ENCODE data around the gene HK2. TPM values are rescaled to one million over a fixed set of nuclear protein-coding genes. Genes with fewer than 3 reads are reported as not detected.

The HK2 gene
- total and polyA plus RNA-seq, 2 donors (not counting 3 experiments of a cell fraction or from before 2014, with no cell fraction given): 3.4 to 13.0 TPM

- Histone ChIP-seq H3K9ac (replicated peaks; ENCODE audit: extremely low read depth, insufficient read depth, low read length) (no peak overlapping the region), H3K9me1 (replicated peaks; ENCODE audit: control insufficient read depth, extremely low read depth, insufficient read depth, low read length) (no peaks in the 10 kb centered on the region), H3K9me3 (replicated peaks; ENCODE audit: control insufficient read depth, insufficient read depth, low read length) (no peaks in the 10 kb centered on the region), H2AFZ (ENCODE audit: low read depth, low read length) (no peak overlapping the region), H3K4me3 (replicated peaks in 1 of 3; ENCODE audit: insufficient read depth in 1 of 3, low read depth in 1 of 3, low read length in 3 of 3) (no peak overlapping the region), H3K79me2 (ENCODE audit: control insufficient read depth, insufficient read depth, low read length) (no peaks in the 10 kb centered on the region), H3K36me3 (ENCODE audit: control insufficient read depth in 2 of 2, extremely low read depth in 1 of 2, insufficient read depth in 2 of 2, low read length in 2 of 2) (no peaks in the 10 kb centered on the region), H3K27me3 (ENCODE audit: control insufficient read depth in 2 of 2, insufficient read depth in 2 of 2, low read length in 2 of 2) (no peaks in the 10 kb centered on the region), H3K4me2 (ENCODE audit: insufficient read depth, low read length) (no peak overlapping the region), H3K4me1 (ENCODE audit: control insufficient read depth, extremely low read depth, insufficient read depth, low read length) (no peaks in the 10 kb centered on the region), H3K27ac (ENCODE audit: insufficient read depth, low read depth, low read length) (no peak overlapping the region), H4K20me1 (replicated peaks; ENCODE audit: control insufficient read depth, extremely low read depth, insufficient read depth, low read length) (no peaks in the 10 kb centered on the region)
- no TSS peak for BruUV-seq (replicated peaks)
- TF ChIP-seq EZH2 (IDR thresholded peaks at IDR 0.05; ENCODE audit: borderline replicate concordance, low read depth, low read length, severe bottlenecking) (no peak), CTCF (IDR thresholded peaks at IDR 0.05; ENCODE audit: extremely low read depth in 1 of 2, insufficient read depth in 1 of 2, low read depth in 1 of 2, low read length in 2 of 2) (no peak), POLR2A (IDR thresholded peaks at IDR 0.05; ENCODE audit: low read depth, low read length) (no peak)
- POLR2A ChIA-PET: no interaction called here
- dilution Hi-C loops (cut with MboI; ENCODE audit: extremely low pct_ligation_motif_present, low sequenced_read_pairs) (no loop called here), intact Hi-C loops (cut with micrococcal nuclease) (loop anchor here (2.0 to 10.0 kb wide), 3 partner anchors 147 to 707 kb away; no protein-coding TSS in a partner anchor)
- CTCF ChIA-PET: interaction anchor here (0.7 to 2.9 kb wide), 9 partner anchors 13 to 710 kb away, joined by 3 to 22 read pairs (median 6); no protein-coding TSS in a partner anchor
- DNase-seq (ENCODE audit: low read depth, low spot score): no peak
- no peak for FAIRE-seq
Measured at GRCh38 chr2:74917702-74918619, 84.0 kb downstream of the HK2 start.

DNA sequence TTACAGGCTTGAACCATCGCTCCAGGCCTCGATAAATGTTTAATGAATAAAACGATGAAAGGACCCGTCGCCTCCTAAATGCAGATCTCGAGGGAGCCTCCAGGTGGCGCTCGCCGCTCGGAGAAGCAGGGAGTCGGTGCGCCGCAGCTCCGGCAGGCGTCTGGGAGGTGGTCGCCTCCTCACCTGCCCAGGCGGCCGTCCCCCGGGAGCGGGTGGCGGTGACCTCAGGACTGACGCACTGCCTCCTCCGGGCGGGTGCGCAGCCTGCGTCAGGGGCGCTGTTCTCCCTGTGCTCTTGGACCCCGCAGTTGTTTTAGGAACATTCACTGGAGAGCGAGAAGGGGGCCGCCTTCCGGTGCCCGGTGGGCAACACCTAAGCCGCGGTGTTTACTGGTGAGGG lies 85.9 kb downstream of the HK2 start:
- H3K36me3 ChIP-seq (ENCODE audit: control insufficient read depth in 2 of 2, extremely low read depth in 1 of 2, insufficient read depth in 2 of 2, low read length in 2 of 2): no peaks in the 10 kb centered on the region
- H4K20me1 ChIP-seq (replicated peaks; ENCODE audit: control insufficient read depth, extremely low read depth, insufficient read depth, low read length): no peaks in the 10 kb centered on the region
- POLR2A ChIA-PET: no interaction called here
- peak overlapping the region; percentile 29 for H2AFZ ChIP-seq (ENCODE audit: low read depth, low read length)
- H3K27ac ChIP-seq (ENCODE audit: insufficient read depth, low read depth, low read length): no peak overlapping the region
- no TSS peak for BruUV-seq (replicated peaks)
- TF ChIP-seq CTCF (IDR thresholded peaks at IDR 0.05; ENCODE audit: extremely low read depth in 1 of 2, insufficient read depth in 1 of 2, low read depth in 1 of 2, low read length in 2 of 2) (peak; percentile 84 to 93), JUN (IDR thresholded peaks at IDR 0.05; ENCODE audit: borderline replicate concordance, insufficient read depth, insufficient read length, low read depth) (no peak)
- intact Hi-C loops (cut with micrococcal nuclease) (loop anchor here (1.0 to 10.0 kb wide), 5 partner anchors 133 to 705 kb away; no protein-coding TSS in a partner anchor), dilution Hi-C loops (cut with MboI; ENCODE audit: extremely low pct_ligation_motif_present, low sequenced_read_pairs) (no loop called here)
- H3K9me3 ChIP-seq (replicated peaks; ENCODE audit: control insufficient read depth, insufficient read depth, low read length): no peaks in the 10 kb centered on the region
- no peak overlapping the region for H3K9ac ChIP-seq (replicated peaks; ENCODE audit: extremely low read depth, insufficient read depth, low read length)
- no peaks in the 10 kb centered on the region for H3K4me1 ChIP-seq (ENCODE audit: control insufficient read depth, extremely low read depth, insufficient read depth, low read length)
- peak; percentile 66 for FAIRE-seq
- H3K79me2 ChIP-seq (ENCODE audit: control insufficient read depth, insufficient read depth, low read length): no peaks in the 10 kb centered on the region
- H3K4me2 ChIP-seq (ENCODE audit: insufficient read depth, low read length): peak overlapping the region; percentile 9
- CTCF ChIA-PET: interaction anchor here (1.0 to 2.9 kb wide), 14 partner anchors 11 to 708 kb away, joined by 3 to 22 read pairs (median 6); partner anchors contain the start of gene SEMA4F
- peak overlapping the region in 1 of 3 experiments; percentile 33 for H3K4me3 ChIP-seq (replicated peaks in 1 of 3; ENCODE audit: insufficient read depth in 1 of 3, low read depth in 1 of 3, low read length in 3 of 3)
- no peaks in the 10 kb centered on the region for H3K27me3 ChIP-seq (ENCODE audit: control insufficient read depth in 2 of 2, insufficient read depth in 2 of 2, low read length in 2 of 2)
- peak; percentile 47 for DNase-seq (ENCODE audit: low read depth, low spot score)
- no peaks in the 10 kb centered on the region for H3K9me1 ChIP-seq (replicated peaks; ENCODE audit: control insufficient read depth, extremely low read depth, insufficient read depth, low read length)
